NCI-H128 (cell line): ENCODE data around the gene TMCO4.

Source experiments
- DNase-seq: peaks from one replicate; lab custom pipeline; 2025; ENCODE audit not compliant: unreplicated experiment; lab: John Stamatoyannopoulos, UW

The TMCO4 gene

DNA sequence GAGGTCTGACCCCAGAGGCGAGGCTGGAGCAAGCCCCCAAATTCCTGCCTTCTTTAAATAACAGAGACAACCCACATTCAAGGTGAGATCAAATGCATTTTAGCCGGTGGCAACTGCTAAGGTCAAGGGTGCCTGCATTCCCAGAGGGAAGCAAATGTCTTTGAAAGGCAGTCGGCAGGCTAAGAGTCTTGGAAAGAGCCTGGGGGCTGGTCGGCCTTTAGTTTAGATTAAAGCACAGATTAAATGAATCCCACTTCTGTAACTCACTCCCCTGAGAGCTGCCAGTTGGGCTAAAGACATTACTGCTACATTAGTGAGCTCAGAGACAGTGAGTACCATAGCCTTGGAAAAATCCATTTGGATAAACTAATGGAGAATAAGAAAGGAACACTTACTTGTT is 75.8 kb downstream of the TMCO4 start:
- DNase-seq = no peak

- no peak for DNase-seq
These were observed 78.7 kb downstream of the TMCO4 start for GRCh38 chr1:19720973-19721372.

DNA sequence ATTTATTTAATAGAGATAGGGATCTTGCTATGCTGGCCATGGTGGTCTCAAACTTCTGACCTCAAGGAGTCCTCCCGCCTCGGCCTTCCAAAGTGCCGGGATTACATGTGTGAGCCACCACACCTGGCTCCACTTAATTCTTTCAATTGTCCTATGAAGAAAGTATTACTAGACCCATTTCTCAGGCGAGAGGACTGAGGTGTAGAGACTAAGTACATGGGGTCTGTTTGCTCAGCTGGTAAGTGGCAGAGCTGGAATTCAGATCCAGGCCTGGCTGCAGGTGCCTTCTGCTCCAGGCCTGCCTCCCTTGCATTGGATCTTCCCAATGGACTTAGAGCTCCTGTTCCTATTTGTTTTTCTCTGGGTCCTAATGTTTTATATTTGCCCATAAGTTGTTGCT is 79.5 kb downstream of the TMCO4 start:
- no peak for DNase-seq

GRCh38 chr1:19717467-19717866 is 82.2 kb downstream of the TMCO4 start:
- no peak for DNase-seq

- peak; percentile 91 for DNase-seq
These were observed 84.1 kb downstream of the TMCO4 start for GRCh38 chr1:19715334-19716203.

GRCh38 chr1:19712928-19713327 is 86.8 kb downstream of the TMCO4 start:
- no peak for DNase-seq

DNA sequence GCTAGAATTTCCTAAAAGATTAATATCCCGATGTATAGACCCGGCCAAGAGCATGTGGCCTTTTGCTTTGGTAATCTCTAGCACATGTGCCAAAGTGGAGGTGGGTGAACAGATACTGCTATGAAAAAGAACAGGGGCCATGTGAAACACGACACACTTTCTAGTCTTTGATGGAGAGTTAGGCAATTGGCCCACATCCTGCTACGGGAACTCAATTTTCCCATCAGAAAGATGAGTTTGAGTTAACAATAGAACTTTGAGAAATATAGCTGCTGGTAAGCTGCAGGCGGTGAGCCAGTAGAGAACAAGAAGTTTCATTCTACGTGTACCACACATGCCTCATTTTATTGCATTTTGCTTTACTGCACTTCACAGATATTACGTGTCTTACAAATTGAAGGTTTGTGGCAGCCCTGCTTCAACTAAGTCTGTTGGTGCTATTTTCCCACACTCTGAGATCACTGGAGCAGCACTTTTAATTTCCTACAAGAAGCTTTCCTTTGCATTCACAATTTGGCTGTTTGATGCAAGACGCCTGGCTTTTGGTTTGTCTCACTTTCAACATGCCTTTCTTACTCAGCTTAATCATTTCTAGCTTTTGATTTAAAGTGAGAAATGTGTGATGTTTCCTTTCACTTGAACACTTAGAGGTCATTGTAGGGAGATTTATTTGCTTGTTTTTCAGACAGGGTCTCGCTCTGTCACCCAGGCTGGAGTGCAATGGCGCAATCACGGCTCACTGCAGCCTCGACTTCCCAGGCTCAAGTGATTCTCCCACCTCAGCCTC is 88.7 kb downstream of the TMCO4 start:
- no peak for DNase-seq

- DNase-seq = no peak
These were observed 90.4 kb downstream of the TMCO4 start for GRCh38 chr1:19709260-19709793.

GRCh38 chr1:19708567-19709110 is 91.1 kb downstream of the TMCO4 start:
- no peak for DNase-seq

GRCh38 chr1:19706136-19706535 is 93.6 kb downstream of the TMCO4 start:
- DNase-seq = no peak

DNA sequence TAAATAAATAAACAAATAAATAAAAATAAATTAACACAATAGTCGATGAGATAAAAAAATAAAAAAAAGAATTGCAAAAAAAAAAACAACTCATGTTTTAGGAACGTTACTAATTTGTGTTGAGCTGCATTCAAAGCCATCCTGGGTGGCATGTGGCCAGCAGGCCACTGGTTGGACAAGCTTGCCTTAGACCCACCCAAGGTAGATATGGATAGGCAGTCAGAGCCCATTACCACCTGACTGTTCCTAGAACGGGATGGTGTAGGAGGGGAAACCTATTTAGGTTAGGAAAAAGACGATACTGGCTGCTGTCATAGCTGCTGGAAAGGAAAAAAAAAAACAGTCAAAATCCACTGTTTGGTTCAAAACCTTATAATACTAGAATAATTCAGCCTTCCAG is 94.3 kb downstream of the TMCO4 start:
- no peak for DNase-seq

DNA sequence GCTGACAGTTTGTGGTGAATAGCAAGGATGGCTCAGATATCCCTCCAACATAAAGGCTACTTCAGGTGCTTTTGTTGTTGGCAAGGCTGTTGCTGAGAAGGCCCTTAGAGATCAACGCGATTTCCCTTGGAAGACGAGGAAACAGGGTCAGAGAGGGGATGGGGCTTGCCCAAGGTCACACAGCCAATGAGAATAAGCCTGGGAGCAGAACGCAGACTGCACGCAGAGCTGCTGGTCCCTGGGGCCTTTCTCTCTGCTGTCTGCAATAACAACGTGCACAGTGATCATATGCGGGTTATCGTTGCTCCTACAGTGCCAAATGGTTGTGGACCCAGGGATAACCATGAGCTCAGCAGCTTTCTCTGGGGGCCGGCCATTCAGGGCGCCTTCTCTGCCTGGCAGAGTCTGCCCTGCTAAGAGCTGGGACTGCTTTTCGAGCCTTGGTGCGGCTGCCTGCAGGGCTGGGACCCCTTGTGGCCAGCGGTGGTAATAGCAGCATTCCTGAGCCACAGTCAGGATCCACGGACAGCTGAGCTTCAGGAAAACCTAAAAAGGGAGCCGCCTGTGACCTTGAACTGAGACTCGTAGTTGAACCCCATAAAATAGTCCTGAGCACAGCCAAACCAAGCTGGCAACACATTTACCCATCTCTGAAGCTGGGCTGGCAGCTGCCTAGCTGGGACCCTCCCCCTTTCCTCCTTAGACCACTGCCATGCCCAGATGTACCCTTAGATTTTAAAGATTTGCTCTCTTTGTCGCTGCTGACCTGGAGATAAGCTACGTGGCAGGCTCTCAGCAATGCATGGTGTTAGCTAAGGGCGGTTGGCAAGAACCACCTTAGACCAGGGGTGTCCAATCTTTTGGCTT is 95.2 kb downstream of the TMCO4 start:
- peak; percentile 37 for DNase-seq

GRCh38 chr1:19703280-19703679 is 96.4 kb downstream of the TMCO4 start:
- DNase-seq = no peak

GRCh38 chr1:19700079-19700777 is 99.5 kb downstream of the TMCO4 start:
- no peak for DNase-seq

- DNase-seq = no peak
These were observed 101.5 kb downstream of the TMCO4 start for GRCh38 chr1:19698181-19698580.

DNA sequence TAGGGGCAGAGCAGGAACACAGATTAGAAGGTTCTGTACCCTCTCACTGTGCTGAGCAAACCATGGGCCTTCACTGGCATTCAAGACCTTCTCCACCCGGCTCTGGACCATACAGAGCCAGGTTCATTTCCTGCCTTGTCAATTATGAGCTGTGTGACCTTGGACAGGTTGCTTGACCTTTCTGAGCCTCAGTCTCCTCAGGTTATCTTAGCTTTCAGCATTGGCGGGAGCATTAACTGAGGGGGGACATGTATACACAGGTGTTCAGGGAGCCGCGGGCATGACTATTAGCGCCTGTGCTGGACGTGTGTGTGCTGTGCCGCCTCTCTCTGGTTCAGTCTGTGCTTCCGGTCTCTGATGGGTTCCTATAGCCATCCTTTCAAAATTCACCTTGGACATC is 102.9 kb downstream of the TMCO4 start:
- DNase-seq = no peak

GRCh38 chr1:19695772-19696171 is 103.9 kb downstream of the TMCO4 start:
- DNase-seq = no peak

GRCh38 chr1:19694298-19694697 is 105.4 kb downstream of the TMCO4 start:
- no peak for DNase-seq

- no peak for DNase-seq
These were observed 109.4 kb downstream of the TMCO4 start for GRCh38 chr1:19690342-19690741.

DNA sequence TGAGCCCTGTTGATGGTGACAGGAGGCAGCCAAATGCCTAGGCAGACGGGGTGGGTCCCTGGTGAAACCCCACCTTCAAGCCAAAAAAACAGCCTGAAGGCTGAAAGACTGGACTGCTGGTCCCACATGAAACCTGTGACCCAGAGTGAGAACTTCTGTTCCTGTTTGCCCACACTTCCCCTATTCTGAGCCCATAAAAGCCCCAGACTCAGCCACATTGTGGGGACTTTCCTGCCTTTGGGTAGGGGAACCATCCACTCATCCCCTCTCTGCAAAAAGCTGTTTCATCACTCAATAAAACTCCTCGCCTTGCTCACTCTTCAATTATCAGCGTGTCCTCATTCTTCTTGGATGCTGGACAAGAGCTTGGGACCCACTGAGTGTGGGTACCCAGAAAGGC is 109.9 kb downstream of the TMCO4 start:
- no peak for DNase-seq
